HUES48 (cell line): ENCODE results near the gene ASTN2.

ENCODE experiments used
- H3K27ac ChIP-seq: one replicate; pipeline ENCODE4 v1.7.0; 2013; ENCODE audit warnings: low read depth, low read length, inconsistent platforms
- H3K27me3 ChIP-seq: 2 replicates; pipeline ENCODE4 v1.6.1; 2013; ENCODE audit warnings: mild to moderate bottlenecking, low read length; ENCODE audit not compliant: control insufficient read depth, insufficient read depth
- H3K36me3 ChIP-seq: 2 replicates; pipeline ENCODE4 v1.6.1; 2013; ENCODE audit warnings: low read length; ENCODE audit not compliant: control insufficient read depth, insufficient read depth
- H3K4me1 ChIP-seq: 2 replicates; pipeline ENCODE4 v1.6.1; 2013; ENCODE audit warnings: mild to moderate bottlenecking, low read length; ENCODE audit not compliant: control insufficient read depth, insufficient read depth
- H3K4me3 ChIP-seq: 2 replicates; pipeline ENCODE4 v1.5.1; 2013; ENCODE audit warnings: mild to moderate bottlenecking, low read depth, low read length
- H3K9ac ChIP-seq: 2 replicates; pipeline ENCODE4 v1.6.1; 2013; ENCODE audit warnings: mild to moderate bottlenecking, low read depth, low read length, moderate library complexity
- H3K9me3 ChIP-seq: 2 replicates; pipeline ENCODE4 v1.6.1; 2013; ENCODE audit warnings: low read length; ENCODE audit not compliant: control insufficient read depth, insufficient read depth

Gene ASTN2

GRCh38 chr9:116646661-116647514 lies 768.0 kb downstream of the ASTN2 start:
- H3K4me1 ChIP-seq = no peaks in the 10 kb centered on the region
- H3K9ac ChIP-seq = no peak overlapping the region
- no peaks in the 10 kb centered on the region for H3K9me3 ChIP-seq
- peaks cover 3% of the 10 kb centered on the region; the same call in 1 of the 2 replicates for H3K36me3 ChIP-seq
- H3K27ac ChIP-seq = no peak overlapping the region
- H3K4me3 ChIP-seq = no peak overlapping the region
- H3K27me3 ChIP-seq = no peaks in the 10 kb centered on the region

- Histone ChIP-seq H3K9ac (no peak overlapping the region), H3K4me1 (no peaks in the 10 kb centered on the region), H3K36me3 (no peaks in the 10 kb centered on the region), H3K27me3 (no peaks in the 10 kb centered on the region), H3K9me3 (no peaks in the 10 kb centered on the region), H3K27ac (no peak overlapping the region), H3K4me3 (no peak overlapping the region)
Observed at GRCh38 chr9:116644091-116644688, 770.7 kb downstream of the ASTN2 start.

DNA sequence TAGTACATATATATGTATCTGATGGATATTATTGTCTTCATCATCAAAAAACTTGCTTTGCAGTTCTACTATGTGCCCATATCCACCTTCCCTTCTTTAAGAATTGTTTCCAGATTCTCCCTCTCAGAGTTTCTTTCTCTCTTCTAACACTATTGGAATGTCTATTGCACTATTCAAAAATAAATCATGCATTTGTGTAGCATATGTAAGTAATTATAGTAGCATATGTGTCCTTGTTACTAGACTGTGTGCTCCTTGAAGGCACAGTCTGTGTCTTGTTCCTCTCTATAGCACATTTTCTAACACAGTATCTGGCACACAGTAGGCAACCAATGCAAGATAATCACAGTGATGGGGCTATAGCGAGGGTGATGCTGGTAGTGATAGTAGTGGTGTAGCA lies 771.2 kb downstream of the ASTN2 start:
- no peaks in the 10 kb centered on the region for H3K27me3 ChIP-seq
- no peaks in the 10 kb centered on the region for H3K4me1 ChIP-seq
- no peaks in the 10 kb centered on the region for H3K36me3 ChIP-seq
- no peaks in the 10 kb centered on the region for H3K9me3 ChIP-seq
- H3K9ac ChIP-seq = no peak overlapping the region
- no peak overlapping the region for H3K27ac ChIP-seq
- H3K4me3 ChIP-seq = no peak overlapping the region

DNA sequence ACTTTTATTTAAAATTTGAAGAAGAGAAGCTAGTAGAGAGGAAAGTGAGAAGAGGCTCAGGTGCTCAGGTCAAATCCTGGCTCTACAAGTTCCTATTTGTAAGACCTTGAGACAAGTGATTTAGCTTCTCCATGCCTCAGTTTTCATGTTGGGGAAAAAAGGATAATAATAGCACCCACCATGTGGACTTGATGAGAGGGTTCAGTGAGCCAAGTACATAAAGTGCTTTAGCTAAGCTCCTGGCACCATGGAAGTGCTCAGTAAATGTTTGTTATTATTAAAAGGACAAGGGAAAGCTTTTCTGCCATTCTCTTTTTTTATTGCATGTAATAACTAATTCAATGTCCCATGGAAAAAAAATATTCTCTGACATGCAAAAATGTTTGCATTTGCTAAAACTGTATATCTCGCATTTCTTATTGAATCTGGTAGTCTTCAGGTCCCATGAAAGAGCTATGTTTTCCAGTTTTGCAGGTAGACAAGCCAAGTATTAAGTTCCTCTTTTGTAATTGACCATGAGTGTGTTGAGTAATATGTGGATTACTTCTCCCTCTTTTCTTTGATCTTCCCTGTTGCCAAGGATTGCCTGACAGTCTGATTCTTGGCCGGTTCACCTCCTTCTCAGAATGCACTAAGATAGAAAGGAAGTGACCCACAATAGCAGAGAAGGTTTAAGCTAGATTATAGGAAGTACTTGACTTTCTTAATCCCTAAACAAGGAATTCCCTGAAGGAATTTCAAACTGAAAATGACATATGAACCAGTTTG lies 773.4 kb downstream of the ASTN2 start:
- Histone ChIP-seq H3K36me3 (no peaks in the 10 kb centered on the region), H3K9me3 (no peaks in the 10 kb centered on the region), H3K4me1 (no peaks in the 10 kb centered on the region), H3K27me3 (no peaks in the 10 kb centered on the region), H3K4me3 (no peak overlapping the region), H3K27ac (no peak overlapping the region), H3K9ac (no peak overlapping the region)

DNA sequence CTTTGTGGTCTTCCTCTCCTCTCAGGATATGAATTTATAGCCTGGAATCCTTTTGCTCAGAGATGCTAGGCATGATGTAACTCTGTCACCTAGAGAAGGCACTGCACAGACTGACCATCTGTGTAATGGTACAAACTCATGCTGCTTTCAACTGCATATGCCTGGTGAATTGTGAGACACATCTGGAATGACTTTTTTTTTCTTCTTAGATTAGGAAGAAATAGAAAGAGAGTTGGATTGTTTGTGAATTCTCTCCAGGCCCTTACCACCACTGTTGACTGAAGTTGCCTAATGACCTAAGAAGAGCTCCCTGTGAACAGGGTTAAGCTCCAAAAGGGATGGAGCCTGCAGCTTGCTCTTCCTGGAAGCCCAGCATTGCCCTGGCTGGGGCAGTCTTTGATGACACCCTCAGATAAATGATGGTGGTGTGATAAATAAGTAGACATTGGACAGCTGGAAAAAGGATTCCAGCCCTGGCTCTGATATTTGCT lies 775.6 kb downstream of the ASTN2 start:
- H3K36me3 ChIP-seq = no peaks in the 10 kb centered on the region
- H3K4me1 ChIP-seq = no peaks in the 10 kb centered on the region
- no peaks in the 10 kb centered on the region for H3K27me3 ChIP-seq
- no peaks in the 10 kb centered on the region for H3K9me3 ChIP-seq
- H3K9ac ChIP-seq = no peak overlapping the region
- H3K4me3 ChIP-seq = no peak overlapping the region
- no peak overlapping the region for H3K27ac ChIP-seq

DNA sequence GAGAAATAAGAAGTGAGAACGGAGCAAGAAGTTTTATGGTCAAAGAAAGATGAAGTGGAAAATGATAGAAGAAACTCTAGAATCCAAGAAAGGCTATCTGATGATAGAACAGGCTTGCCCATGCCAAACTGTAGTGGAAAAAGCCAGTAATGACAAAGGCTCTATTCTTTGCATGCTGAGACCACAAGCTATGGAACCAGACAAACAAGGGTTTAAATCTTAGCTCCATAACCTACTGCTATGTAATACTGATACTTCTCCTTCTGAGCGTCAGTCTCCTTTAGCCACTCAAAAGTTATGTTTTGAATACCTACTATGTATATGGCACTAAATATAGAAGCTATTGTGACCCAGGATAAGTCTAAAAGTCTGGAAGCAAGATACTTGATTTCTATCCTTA lies 778.9 kb downstream of the ASTN2 start:
- H3K9me3 ChIP-seq = no peaks in the 10 kb centered on the region
- H3K9ac ChIP-seq = no peak overlapping the region
- no peaks in the 10 kb centered on the region for H3K36me3 ChIP-seq
- H3K27me3 ChIP-seq = no peaks in the 10 kb centered on the region
- H3K27ac ChIP-seq = no peak overlapping the region
- H3K4me1 ChIP-seq = no peaks in the 10 kb centered on the region
- H3K4me3 ChIP-seq = no peak overlapping the region

- no peak overlapping the region for H3K27ac ChIP-seq
- no peaks in the 10 kb centered on the region for H3K4me1 ChIP-seq
- H3K9ac ChIP-seq = no peak overlapping the region
- no peaks in the 10 kb centered on the region for H3K27me3 ChIP-seq
- no peak overlapping the region for H3K4me3 ChIP-seq
- H3K9me3 ChIP-seq = no peaks in the 10 kb centered on the region
- no peaks in the 10 kb centered on the region for H3K36me3 ChIP-seq
Observed at GRCh38 chr9:116632990-116633838, 781.6 kb downstream of the ASTN2 start.

DNA sequence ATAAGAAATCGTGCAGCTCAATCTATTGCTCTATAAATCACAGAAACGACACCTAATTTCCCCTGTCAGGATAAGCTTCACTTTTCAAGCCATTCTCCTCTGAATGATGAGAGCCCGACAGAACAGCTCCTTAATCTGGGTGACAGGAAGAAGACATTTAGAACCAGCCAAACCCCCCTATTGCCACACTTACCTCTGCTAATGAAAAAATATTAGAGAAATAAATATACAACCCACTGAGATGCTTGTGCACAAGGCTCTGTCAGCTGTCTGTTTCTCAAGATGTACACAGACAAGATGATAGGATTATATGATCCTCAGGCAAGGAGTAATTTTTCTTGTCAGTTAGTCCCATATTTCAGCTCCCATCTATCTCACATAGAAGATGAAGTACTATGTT lies 785.2 kb downstream of the ASTN2 start:
- Histone ChIP-seq H3K9me3 (no peaks in the 10 kb centered on the region), H3K27ac (no peak overlapping the region), H3K9ac (no peak overlapping the region), H3K27me3 (no peaks in the 10 kb centered on the region), H3K4me1 (0 out of 2 replicates have a peak, but pooled peaks cover 4% of the 10 kb centered on the region), H3K4me3 (no peak overlapping the region), H3K36me3 (no peaks in the 10 kb centered on the region)

DNA sequence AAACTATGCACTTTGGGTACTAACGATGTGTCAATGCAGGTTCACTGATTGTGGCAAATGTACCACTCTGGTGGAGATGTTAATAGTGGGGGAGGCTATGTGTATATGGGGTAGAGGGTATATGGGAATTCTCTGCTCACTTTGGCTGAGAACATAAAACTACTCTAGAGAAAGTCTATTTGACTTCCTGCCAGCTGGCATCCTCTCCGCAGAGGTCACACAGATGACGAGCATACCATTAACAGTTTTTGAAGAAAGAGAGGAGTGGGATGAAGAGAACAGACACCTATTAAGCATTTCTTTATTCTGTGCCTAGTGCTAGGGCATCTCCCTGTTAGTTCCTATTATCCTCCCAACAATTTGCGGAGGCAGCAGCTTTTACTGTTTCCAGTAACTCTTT lies 786.1 kb downstream of the ASTN2 start:
- no peaks in the 10 kb centered on the region for H3K27me3 ChIP-seq
- no peak overlapping the region for H3K4me3 ChIP-seq
- H3K9ac ChIP-seq = no peak overlapping the region
- peaks cover 13% of the 10 kb centered on the region for H3K4me1 ChIP-seq
- H3K36me3 ChIP-seq = no peaks in the 10 kb centered on the region
- no peaks in the 10 kb centered on the region for H3K9me3 ChIP-seq
- no peak overlapping the region for H3K27ac ChIP-seq

DNA sequence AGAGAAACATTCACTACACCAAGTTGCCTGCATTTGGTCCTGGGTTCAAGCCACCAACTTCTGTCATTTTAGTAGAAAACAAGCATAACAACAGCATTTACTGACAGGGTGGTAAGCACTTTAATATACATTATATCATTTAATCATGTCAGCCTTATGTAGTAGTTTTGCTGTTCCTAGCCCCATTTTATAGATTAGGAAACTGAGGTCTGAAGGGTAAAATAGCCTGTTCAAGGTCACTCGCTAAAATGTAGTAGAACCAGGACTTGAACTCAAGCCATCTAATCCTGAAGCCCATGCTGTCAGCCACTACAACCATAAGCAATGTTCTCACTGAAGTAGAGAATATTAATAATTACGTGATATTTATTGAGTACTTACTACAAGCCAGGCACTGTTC lies 787.4 kb downstream of the ASTN2 start:
- Histone ChIP-seq H3K27me3 (no peaks in the 10 kb centered on the region), H3K36me3 (no peaks in the 10 kb centered on the region), H3K27ac (no peak overlapping the region), H3K4me1 (peaks cover 24% of the 10 kb centered on the region), H3K4me3 (no peak overlapping the region), H3K9me3 (no peaks in the 10 kb centered on the region), H3K9ac (no peak overlapping the region)
